ENCODE data around the gene FOXL1. TPM values are rescaled to one million over a fixed set of nuclear protein-coding genes. Genes with fewer than 3 reads are reported as not detected.

Gene FOXL1
- total RNA-seq, 6 experiments from 2014 or later, result 0.15 to 0.74 (median 0.46) TPM; not detected in 2

GRCh38 chr16:86558355-86559193 lies 19.8 kb upstream of the FOXL1 start:
- ATAC-seq (no peak), DNase-seq (no peak)
- 59% methylated on average over 28 of the region's 28 CpGs for WGBS (ENCODE audit: insufficient coverage, low coverage, low lambda C conversion rate, missing lambda C conversion rate)
- intact Hi-C loops (cut with DNase I), result no loop called here
- Histone ChIP-seq H3K36me3 (no peaks in the 10 kb centered on the region), H3K4me3 (no peak overlapping the region), H3K27me3 (no peaks in the 10 kb centered on the region), H3K27ac (no peak overlapping the region), H3K4me1 (peaks cover 0 to 10% (median 4%) of the 10 kb centered on the region in 4 donors), H3K9me3 (no peaks in the 10 kb centered on the region)
- TF ChIP-seq POLR2A (IDR thresholded peaks at IDR 0.05) (no peak), CTCF (IDR thresholded peaks at IDR 0.05) (no peak)

- ATAC-seq, result no peak
- H3K4me3 ChIP-seq, result no peak overlapping the region
- DNase-seq, result no peak
- peaks cover 0 to 9% (median 3%) of the 10 kb centered on the region in 4 donors for H3K4me1 ChIP-seq
- intact Hi-C loops (cut with DNase I), result loop anchor here in 1 of 2 donors (5.0 kb wide), 1 partner anchor 717 kb away; no protein-coding TSS in a partner anchor
- TF ChIP-seq POLR2A (IDR thresholded peaks at IDR 0.05), result no peak
- no peak for TF ChIP-seq CTCF (IDR thresholded peaks at IDR 0.05)
- 67% methylated on average over 3 of the region's 9 CpGs for WGBS (ENCODE audit: insufficient coverage, low coverage, low lambda C conversion rate, missing lambda C conversion rate)
- H3K27me3 ChIP-seq, result peaks cover 0 to 9% of the 10 kb centered on the region in 2 donors
- no peaks in the 10 kb centered on the region for H3K9me3 ChIP-seq
- no peak overlapping the region for H3K27ac ChIP-seq
- H3K36me3 ChIP-seq, result no peaks in the 10 kb centered on the region
These were observed 18.5 kb upstream of the FOXL1 start for GRCh38 chr16:86559802-86560305.

GRCh38 chr16:86562356-86562755 lies 16.0 kb upstream of the FOXL1 start:
- DNase-seq (no peak), ATAC-seq (no peak)
- no peaks in the 10 kb centered on the region for H3K9me3 ChIP-seq
- TF ChIP-seq CTCF (IDR thresholded peaks at IDR 0.05) (no peak), POLR2A (IDR thresholded peaks at IDR 0.05) (no peak)
- no peak overlapping the region for H3K4me3 ChIP-seq
- peaks cover 0 to 12% of the 10 kb centered on the region in 2 donors for H3K27me3 ChIP-seq
- peaks cover 0 to 10% (median 0%) of the 10 kb centered on the region in 4 donors for H3K4me1 ChIP-seq
- 82% methylated on average over 6 of the region's 6 CpGs for WGBS (ENCODE audit: insufficient coverage, low coverage, low lambda C conversion rate, missing lambda C conversion rate)
- intact Hi-C loops (cut with DNase I), result loop anchor here in 1 of 2 donors (5.0 kb wide), 1 partner anchor 715 kb away; no protein-coding TSS in a partner anchor
- no peak overlapping the region for H3K27ac ChIP-seq
- H3K36me3 ChIP-seq, result no peaks in the 10 kb centered on the region

GRCh38 chr16:86563469-86564345 lies 14.6 kb upstream of the FOXL1 start:
- H3K9me3 ChIP-seq, result no peaks in the 10 kb centered on the region
- WGBS (ENCODE audit: insufficient coverage, low coverage, low lambda C conversion rate, missing lambda C conversion rate), result under 1% methylated on average over 41 of the region's 41 CpGs
- peak; percentile 98 to 100 (median 100) for ATAC-seq
- no peak overlapping the region for H3K4me3 ChIP-seq
- TF ChIP-seq POLR2A (IDR thresholded peaks at IDR 0.05), result no peak
- TF ChIP-seq CTCF (IDR thresholded peaks at IDR 0.05), result peak; percentile 100
- no peak overlapping the region for H3K27ac ChIP-seq
- H3K4me1 ChIP-seq, result peaks cover 0 to 10% (median 0%) of the 10 kb centered on the region in 4 donors
- H3K27me3 ChIP-seq, result peaks cover 0 to 16% of the 10 kb centered on the region in 2 donors
- intact Hi-C loops (cut with DNase I), result loop anchor here in 1 of 2 donors (5.0 kb wide), 1 partner anchor 714 kb away; no protein-coding TSS in a partner anchor
- DNase-seq, result peak; percentile 84 to 85 (median 85)
- no peaks in the 10 kb centered on the region for H3K36me3 ChIP-seq
